Activated CD8-positive, alpha-beta memory T cell treated with anti-CD3 and anti-CD28 coated beads for 24 hours (primary cell): ENCODE measurements around the gene MTFR1L.

Source experiments
- DNase-seq: peaks from one replicate; pipeline ENCODE4 v3.0.0-alpha.2; 2020

MTFR1L gene

DNA sequence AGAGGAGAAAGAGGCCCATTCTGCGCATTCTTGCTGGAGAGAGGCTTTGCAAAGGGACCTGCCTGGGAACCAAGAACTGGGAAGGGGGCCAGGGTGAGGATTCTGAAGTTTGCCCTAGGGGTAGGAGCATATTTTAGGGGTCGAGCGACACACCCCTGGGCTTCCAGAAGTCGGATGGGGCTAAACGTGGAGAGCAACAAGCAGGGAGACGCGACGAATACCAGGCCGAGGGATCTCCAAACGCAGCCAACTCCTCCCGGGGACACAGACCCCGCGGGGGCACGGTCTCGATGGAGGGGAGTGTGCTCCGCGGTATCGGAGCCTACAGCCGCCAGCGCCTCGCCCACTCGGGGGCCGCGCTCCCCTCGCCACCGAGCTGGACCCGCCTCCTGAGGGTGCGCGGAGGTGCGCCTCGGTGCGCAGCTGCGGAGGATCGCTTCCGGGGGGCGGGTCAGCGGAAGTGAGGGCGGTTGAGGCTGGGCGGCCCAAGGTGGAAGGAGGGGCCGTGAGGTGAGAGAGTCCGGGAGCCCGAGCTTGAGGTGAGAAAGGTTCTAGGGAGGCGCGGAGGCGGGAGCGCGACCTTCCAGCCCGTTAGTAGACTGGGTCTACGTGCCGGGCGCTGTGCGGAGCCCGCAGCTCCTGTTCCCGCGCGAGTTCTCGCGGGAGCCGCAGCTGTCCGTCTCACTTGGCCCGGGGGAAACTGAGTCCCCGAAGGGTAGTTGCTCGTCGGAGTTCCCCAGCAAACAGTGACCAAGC, at the start of gene MTFR1L:
TSS of gene MTFR1L (plus strand) at position 464 of the 756 bp plus-strand sequence. CDS start 3,151 bp downstream, outside the sequence.
- peak; percentile 95 for DNase-seq

DNA sequence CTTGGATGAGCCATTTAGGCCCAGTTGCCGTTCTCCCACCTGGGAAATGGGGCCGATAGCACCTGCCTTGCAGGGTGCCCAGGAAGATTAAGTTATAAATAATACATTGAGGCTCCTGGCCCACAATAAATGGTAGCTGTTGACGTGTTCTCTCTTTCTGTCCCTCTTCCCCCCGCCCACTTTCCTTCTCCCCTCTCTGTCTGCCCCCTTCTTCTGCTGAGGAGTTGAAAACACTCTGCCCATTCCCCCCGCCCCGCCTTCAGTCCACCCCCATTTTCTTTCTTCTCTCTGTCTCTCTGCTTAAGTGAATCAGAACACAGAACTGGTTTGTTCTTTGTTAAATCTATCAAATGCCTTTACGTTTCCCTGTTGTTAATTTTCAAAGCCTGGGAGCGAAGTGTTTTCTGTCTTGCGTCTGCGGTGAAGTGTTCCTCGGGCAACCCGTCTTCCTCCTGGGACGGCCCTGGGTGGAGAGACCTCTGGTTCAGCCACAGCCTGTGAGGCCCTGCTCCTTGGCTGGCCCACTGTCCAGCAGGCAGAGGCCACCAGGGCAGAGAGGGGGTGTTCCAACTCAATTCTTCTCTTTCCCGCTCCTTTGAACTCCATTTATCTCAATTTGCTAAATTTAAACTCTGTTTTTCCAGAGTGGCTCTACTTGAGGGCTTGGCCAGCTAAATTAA, 49.1 kb upstream of the MTFR1L start:
- no peak for DNase-seq

DNA sequence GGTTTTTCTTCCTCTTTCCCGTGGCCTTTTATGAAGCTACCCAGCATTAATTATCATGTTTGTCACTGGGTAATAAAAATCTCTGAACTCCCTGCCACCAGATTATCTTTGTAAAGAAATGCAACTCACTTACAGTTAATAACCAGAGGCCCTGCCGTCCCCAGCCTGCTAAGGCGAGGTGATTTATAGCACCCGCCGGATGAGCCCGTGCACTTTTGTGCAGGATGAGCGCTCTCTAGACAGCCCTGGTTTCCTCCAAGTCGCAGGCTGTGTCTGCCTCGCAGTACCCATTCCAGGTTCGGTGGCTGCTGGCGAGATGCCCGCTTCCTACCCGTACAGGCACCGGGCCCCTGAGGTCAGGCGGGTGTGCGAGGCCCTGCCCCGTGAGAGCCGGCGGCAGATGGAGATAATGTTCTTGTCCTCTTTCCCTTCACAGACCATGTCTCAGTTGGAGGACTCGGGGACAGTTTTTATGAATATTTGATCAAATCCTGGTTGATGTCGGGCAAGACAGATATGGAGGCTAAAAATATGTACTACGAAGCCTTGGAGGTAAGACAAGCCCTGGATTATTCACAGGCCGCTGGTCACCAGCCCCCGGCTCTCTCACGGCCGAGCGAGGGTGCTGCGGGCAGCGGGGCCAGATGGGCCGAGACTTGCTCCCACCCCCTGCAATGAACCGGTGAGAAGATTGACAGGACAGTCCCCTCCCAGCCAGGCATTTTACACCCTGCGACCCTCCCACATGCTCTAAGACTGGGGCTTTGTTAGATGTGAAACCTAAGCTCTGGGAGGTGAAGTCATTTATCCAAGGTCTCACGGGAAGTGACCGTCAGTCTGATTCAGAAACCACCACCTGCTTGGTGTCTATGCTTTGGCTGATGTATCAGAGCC, 48.3 kb upstream of the MTFR1L start:
- DNase-seq = no peak

DNA sequence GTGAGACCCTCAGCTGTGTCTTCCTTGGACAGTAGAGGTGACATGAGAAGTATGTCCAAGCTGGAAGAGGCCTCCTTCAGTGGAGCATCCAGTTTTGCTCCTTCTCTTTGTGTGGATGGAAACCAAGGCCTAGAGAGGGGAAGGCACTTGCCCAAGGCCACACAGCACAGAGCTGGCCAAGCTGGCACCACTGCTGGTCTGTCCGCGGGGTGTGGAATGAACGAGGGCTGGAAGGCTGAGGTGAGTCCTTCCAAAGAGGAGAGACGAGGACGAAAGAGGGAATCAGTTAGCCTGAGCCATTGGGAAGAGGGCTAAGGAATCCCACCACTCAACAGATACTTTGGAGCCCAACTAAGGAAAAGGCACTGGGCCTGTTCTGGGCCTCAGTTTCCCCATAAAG, 47.6 kb upstream of the MTFR1L start:
- no peak for DNase-seq

DNA sequence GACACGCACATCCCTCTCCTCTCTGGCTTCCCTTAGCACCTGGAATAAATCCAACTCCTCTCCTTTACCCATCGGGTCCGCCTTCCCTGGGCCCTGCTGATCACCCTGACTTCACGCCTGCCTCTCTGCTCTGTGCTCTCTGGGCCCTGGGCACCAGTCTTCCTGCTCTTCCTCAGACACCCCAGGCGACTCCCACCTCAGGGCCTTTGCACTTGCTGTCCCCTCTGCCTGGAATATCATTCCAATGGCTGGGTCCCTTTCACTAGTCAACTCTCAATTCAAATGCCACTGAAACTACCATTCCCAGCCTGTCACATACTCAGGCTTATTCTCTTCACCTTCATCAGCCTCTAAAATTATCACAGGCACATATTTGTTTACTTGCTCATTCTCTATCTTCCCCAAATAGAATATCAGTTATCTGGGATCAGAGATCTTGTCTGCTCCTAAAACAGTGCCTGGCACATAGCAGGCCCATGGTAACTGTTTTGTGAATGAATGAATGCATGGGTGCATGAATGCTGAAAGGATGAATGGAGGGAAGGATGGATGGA, 47.0 kb upstream of the MTFR1L start:
- DNase-seq = no peak

DNA sequence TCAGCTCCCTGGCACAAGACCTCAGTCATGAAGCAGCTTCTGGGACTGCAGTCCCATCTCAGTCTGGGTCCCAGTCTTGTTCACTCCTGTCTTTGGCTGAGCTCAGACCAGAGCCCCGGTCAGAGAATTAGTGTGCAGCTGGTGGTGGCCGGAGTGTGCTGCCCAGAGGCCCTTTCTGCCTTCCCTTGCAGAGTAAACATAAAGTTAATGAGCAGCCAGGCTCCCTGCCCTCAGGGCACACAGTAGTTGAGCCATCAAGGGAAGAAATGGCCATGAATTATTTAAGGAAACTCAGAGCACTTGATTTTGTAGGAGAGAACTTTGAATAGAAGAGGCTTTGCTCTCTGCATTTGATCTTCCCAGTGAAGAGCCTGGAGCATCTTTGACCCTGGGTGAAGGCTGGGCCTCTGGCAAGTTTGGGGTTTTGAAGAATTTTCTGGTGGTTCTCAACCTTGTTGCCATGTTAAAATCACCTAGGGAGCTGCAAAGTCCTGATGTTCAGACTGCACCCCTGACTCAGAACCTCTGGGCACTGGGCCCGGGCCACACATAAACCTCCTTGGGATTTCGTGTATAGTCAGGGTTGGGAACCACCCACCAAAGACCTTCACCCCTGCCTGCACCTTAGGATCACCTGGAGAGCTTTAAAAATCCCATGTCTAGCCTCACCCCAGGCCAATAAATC, 46.2 kb upstream of the MTFR1L start:
- no peak for DNase-seq

DNA sequence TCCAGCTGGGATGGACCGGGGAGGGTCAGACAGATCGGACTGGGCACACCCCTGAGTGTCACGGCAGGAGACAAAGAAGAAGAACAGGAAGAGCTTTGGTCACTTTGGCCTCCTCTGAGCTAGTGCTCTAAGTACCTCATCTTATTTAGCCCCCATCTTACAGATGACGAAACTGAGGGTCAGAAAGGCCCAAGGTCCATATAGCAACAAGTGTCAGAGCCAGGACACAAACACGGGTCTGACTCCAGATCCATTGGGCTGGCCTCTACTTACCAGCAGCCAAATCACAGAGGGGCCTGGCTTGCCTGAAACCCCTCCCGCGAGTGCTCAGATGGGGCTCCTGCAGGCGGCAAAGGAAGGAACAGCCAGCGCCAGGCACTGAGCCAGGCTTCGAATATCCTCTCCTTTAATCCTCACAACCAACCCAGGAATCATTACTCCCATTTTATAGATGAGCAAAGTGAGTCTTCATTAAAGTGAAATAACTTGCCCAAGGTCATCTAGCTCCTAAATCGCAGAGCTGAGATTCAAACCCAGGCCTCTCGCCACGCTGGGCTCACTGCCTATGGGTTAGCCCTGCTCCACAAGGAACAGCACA, 45.4 kb upstream of the MTFR1L start:
- DNase-seq = no peak

DNA sequence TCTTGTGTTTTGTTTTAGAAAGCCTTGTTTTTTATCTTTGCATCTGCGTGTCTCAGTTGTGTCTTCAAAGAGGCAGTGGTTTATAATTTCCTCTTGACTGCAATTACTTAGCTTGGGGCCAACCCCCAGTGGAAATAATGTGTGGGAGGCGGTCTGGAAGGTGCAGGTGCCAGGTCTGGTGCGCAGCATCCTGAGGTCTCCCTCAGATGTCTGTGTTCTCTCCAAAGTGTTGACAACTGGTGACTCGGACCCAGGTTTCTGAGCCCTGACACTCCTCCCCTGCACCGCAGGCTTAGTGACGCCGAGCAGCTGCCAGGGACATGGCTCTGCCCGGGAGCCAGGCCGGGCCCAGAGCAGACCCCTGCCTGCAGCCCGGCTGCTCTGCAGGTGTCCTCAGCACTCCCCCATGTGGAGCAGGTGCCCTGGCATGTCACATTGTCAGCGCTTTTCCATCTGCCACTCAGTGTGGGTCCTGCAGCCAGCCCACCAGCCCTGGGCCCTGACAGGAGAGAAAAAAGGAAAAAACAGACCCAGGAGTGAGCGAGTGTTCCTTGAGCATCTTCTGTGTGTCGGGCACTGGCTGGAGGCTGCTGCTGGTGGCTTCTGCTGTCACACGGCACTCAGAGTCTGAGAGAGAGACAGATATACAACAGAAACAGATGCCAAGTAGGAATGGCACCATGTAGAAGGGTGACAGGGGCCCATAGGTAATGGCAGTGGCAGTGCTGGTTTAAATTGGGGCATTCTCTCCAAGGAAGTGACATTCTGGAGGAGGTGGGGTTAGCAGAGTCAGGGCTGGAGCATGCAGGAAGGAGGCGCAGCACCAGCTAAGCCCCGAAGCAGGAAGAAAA, 44.6 kb upstream of the MTFR1L start:
- peak; percentile 87 for DNase-seq

DNA sequence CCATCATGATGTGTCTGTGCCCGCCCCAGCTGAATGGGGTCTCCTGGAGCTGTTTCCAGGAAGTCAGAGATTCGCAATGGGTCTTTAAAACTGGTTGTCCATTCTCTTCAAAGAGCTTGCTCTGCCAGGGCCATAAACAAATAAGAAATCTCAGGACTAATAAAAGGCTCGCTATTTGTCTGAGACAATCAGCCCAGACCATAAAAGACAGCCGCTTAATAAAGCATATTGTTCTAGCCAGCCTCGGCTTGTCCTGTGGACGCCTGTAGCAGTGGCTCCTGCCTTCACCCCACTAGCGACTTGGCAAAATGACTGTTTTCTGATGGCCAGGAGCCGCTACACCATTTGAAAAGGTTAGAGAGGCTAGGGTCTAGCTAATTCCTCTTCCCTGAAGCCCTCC, 40.4 kb upstream of the MTFR1L start:
- DNase-seq = no peak

DNA sequence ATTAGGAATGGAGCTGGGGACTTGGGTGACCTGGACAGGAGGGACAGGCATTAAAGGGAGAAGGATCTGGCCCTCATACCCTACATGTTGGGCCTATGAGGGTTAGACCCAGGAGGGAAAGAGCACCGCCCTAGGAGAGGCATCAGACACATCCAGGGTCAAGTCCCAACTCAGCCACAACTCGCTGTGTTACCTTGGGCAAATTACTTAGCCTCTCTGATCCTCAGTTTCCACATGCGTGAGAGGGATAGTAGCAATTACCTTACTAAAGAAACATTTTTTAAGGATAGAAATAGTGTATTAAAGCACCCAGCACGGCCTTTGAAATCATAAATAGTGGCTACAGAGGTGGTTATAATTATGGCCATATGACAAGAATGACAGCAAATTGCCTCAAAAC, 39.9 kb upstream of the MTFR1L start:
- DNase-seq = no peak

DNA sequence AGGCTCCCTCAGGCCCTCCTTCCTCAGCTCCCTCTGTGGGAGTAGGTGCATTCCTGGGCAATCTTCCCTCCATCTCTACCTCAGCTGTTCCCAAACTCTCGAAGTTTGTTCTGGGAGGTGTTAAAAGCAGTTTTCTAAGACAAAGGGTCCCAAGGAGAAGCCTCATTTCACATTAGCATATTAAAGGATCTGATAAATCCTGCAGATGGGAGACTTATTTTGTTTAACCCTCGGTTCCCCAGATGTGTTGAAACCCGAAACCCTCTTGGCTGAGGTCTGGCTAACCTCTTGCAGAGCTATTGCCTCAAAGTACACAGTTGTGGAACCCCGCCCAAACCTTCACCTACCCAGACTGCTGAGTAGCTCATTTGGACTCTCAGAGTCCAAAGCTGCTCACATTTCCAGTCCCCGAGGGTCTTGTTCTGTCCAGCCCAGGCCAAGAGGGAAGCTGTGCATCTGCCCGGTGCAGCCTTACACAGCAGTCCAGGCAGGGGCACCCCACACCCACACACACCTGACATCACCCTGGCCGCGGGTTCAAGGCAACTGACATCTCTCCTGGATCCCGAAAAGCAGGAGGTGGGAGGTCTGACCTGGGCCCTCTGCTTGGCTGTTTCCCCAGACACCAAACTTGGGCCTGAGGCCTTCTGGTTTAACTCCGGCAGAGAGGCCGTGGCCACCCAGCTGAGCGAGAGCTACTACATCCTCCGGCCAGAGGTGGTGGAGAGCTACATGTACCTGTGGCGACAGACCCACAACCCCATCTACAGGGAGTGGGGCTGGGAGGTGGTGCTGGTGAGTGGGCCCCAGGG, 39.2 kb upstream of the MTFR1L start:
- DNase-seq = no peak

DNA sequence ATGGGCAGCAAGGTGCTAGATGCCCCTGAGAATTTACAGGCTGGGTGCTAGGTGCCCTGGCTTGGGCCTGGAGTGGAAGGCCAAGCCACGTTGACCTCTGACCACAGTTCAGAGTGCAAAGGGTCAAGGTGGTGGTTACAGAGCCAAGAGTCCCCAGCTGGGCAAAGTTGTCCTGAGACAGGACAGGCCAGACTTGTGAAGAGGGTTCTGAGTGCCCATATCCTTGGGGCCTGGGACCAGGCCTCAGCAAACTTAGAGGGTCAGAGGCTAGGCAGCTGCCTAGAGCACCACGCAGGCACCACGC, 38.7 kb upstream of the MTFR1L start:
- DNase-seq = no peak

DNA sequence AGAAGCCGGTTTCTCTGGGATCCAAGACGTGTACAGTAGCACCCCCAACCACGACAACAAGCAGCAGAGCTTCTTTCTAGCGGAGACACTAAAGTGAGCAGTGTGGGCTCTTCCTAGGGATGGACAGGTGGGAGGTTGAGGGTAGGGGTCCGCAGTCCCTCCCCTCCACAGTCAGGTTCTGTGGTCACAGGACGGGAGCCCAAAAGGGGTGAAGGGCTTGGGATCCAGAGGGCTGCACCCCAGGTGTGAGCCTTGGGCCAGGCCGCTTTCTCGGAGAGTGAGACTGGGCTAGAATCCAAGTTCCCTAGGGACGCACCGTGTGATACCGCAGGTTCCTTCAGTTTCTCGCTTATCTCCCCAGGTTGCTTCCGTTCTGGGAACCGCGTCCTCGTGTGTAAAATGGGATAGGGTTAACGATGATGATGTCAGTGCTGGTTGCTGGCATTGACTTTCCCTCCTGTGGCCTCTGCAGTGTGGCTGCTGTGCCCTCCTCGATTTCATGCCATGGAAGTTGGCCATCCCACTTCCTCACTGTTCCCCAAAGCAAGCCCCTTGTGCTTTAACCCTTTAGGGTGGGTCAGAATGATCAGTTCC, 37.0 kb upstream of the MTFR1L start:
- no peak for DNase-seq

DNA sequence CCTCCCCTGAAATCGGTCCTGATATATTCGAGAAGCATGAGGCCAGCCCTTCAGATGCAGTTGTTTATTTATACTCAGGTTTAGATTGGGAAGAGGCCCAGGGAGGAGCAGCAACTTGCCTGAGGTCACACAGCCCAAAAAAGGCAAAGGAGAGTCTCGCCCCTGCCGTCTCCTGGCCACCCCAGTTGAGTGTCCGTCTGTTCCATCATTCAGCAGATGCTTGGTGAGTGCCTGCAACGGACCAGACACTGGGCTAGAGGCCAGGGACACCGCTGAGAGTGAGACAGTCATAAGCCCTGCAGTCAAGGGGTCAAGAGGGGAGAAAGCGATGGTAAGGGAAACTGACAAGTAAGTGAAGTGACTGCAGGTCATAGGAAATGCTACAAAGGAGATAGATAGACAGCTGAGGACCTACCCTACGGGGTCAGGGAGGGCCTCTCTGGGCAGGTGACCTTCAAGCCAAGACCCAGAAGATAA, 35.1 kb upstream of the MTFR1L start:
- DNase-seq = no peak

DNA sequence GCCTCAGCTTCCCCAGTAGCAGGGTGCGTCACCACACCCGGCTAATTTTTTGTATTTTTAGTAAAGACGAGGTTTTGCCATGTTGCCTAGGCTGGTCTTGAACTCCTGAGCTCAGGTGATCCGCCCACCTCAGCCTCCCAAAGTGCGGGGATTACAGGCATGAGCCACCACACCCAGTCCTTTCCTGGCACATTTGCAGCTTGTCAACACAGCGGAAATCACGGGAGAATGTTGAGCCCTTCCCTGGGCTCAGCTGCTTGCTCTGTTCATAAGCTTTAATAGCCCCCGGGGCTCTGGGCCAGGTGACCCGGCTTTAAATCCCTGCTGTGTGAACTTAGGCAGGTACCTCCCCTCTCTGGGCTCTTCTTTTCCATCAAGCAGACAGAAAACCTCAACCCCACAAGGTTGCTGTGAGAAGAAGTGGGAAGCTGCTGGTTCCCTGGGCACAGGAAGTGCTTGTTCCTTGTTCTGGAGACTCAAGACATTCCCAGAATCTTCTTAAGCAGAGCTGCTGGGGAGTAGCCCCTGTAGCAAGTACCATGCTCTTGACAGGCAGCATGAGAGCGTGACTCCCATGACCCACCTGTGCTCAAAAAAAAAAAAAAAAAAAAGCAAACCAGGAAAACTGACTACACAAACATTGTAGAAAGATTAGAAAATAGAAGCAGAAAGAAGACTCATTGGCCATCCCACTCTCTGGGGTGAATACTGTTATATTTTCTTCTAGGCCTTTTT, 34.3 kb upstream of the MTFR1L start:
- DNase-seq = no peak

DNA sequence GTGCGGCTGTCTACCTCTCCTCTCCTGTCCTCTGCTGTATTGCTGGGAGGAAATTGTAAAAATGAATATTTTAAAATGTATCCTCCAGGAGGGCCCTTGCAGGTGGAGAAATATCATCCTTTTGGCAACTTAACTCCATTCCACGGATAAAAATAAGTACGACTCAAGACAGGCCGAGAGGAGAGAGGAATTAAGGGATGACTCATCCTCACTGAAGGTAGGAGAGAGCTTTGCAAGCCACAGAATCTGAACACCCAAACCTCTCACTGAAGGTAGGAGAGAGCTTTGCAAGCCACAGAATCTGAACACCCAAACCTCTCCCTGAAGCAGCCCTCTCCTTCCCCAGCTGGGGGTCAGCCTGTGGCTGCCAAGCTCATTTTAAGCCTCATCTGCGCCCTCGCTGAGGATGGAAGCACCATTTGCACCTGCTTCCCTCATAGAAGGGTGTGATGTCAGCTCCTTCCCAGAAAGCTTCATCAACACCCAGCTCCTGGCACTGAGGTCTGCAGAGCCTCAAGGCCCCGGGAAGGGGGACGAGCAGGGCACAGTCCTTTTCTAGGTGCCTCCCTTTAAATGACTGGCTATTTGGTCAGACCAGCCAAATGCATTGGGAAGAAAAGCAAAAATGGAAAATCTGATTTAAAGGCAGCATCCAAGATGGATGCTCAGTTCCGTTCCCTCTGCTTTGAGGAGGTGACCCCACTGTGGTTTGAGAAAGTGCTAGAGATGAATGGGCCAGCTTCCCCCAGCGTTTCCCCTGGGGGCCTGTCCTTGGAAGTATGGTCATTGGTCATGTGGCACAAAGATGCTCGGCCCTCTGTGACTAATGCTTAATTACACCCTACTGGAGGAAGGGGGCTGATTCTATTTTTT, 32.6 kb upstream of the MTFR1L start:
- no peak for DNase-seq

DNA sequence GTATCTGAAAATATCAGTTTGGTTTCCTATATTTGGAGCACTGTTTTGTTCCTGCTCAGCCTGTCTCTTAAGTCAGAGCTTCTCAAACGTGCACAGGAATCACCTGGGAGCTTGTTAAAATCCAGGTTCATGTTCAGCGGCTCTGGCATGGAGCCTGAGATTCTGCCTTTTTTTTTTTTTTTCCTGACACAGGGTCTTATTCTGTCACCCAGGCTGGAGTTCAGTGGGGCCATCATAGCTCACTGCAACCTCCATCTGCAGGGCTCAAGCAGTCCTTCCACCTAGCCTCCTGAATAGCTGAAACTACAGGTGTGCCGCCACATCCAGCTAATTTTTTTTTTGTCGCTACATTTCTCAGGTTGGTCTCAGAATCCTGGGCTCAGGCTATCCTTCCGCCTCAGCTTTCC, 32.0 kb upstream of the MTFR1L start:
- no peak for DNase-seq

DNA sequence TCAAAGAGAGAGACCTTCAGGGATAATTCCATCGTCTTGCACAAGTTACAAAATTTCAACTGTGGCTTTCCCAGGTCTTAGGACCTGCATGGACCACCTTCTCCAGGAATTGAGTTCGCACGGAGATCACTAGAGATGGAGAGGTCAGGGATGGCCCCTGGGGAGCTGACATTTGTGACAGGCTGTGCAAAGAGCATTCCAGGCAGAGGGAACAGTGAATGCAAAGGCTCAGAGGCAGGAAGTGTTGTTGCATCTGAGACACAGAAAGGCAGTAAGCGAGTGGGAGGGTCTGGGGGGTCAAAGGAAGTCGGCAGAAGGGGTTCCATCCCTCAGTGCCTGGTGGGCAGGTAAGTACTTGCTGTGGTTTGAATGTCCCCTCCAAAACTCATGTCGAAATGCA, 29.3 kb upstream of the MTFR1L start:
- no peak for DNase-seq
